Muscle layer of duodenum (tissue), 2 donors: Measurements from ENCODE around the gene GNL3.

Experiments
- H3K27ac ChIP-seq: one replicate; pipeline ENCODE4 v1.7.0; 2013; ENCODE audit warnings: mild to moderate bottlenecking, low read length
- H3K27me3 ChIP-seq: one replicate; pipeline ENCODE4 v1.7.0; 2013; ENCODE audit warnings: low read depth, mild to moderate bottlenecking, control low read depth, low read length
- H3K36me3 ChIP-seq, 2 donors: one replicate each; pipeline ENCODE4 v1.7.0; 2013; ENCODE audit warnings: low read length in 2 of 2, control low read depth in 1 of 2, mild to moderate bottlenecking in 1 of 2; ENCODE audit not compliant: insufficient read depth in 2 of 2, control insufficient read depth in 1 of 2
- H3K4me1 ChIP-seq, 2 donors: one replicate each; pipeline ENCODE4 v1.7.0; 2013; ENCODE audit warnings: low read length in 2 of 2, mild to moderate bottlenecking in 2 of 2, control low read depth in 1 of 2, moderate library complexity in 1 of 2; ENCODE audit not compliant: insufficient read depth in 2 of 2, control insufficient read depth in 1 of 2
- H3K4me3 ChIP-seq, 2 donors: one replicate each; pipeline ENCODE4 v1.7.0; 2013; ENCODE audit warnings: low read length in 2 of 2, low read depth in 1 of 2, mild to moderate bottlenecking in 1 of 2
- H3K9me3 ChIP-seq, 2 donors: one replicate each; pipeline ENCODE4 v1.7.0; 2013; ENCODE audit warnings: low read length in 2 of 2, control low read depth in 1 of 2, mild to moderate bottlenecking in 1 of 2; ENCODE audit not compliant: control insufficient read depth in 1 of 2
- donor health status: healthy.

Gene GNL3

GRCh38 chr3:52689151-52689550, 3.3 kb downstream of the GNL3 start:
- no peak overlapping the region for H3K4me3 ChIP-seq
- H3K27ac ChIP-seq = no peak overlapping the region
- H3K36me3 ChIP-seq = peaks cover 59 to 68% of the 10 kb centered on the region in 2 donors
- no peaks in the 10 kb centered on the region for H3K9me3 ChIP-seq
- no peaks in the 10 kb centered on the region for H3K27me3 ChIP-seq
- peaks cover 4 to 18% of the 10 kb centered on the region in 2 donors for H3K4me1 ChIP-seq

GRCh38 chr3:52690560-52690959, 4.7 kb downstream of the GNL3 start:
- no peak overlapping the region for H3K27ac ChIP-seq
- peaks cover 72 to 82% of the 10 kb centered on the region in 2 donors for H3K36me3 ChIP-seq
- H3K27me3 ChIP-seq = no peaks in the 10 kb centered on the region
- H3K9me3 ChIP-seq = no peaks in the 10 kb centered on the region
- H3K4me1 ChIP-seq = peaks cover 0 to 11% of the 10 kb centered on the region in 2 donors
- H3K4me3 ChIP-seq = no peak overlapping the region

- H3K27ac ChIP-seq = no peak overlapping the region
- no peaks in the 10 kb centered on the region for H3K27me3 ChIP-seq
- no peak overlapping the region for H3K4me3 ChIP-seq
- no peaks in the 10 kb centered on the region for H3K9me3 ChIP-seq
- H3K4me1 ChIP-seq = no peaks in the 10 kb centered on the region
- peaks cover 86 to 96% of the 10 kb centered on the region in 2 donors for H3K36me3 ChIP-seq
These were observed 7.2 kb downstream of the GNL3 start for GRCh38 chr3:52693071-52693470.

- Histone ChIP-seq H3K27ac (no peak overlapping the region), H3K9me3 (no peaks in the 10 kb centered on the region), H3K36me3 (peaks cover 78 to 90% of the 10 kb centered on the region in 2 donors), H3K27me3 (no peaks in the 10 kb centered on the region), H3K4me3 (no peak overlapping the region), H3K4me1 (no peaks in the 10 kb centered on the region)
These were observed 8.8 kb downstream of the GNL3 start for GRCh38 chr3:52694528-52695189.

GRCh38 chr3:52695798-52696671, 10.2 kb downstream of the GNL3 start:
- H3K36me3 ChIP-seq = peaks cover 65 to 80% of the 10 kb centered on the region in 2 donors
- no peaks in the 10 kb centered on the region for H3K27me3 ChIP-seq
- H3K9me3 ChIP-seq = no peaks in the 10 kb centered on the region
- H3K4me1 ChIP-seq = no peaks in the 10 kb centered on the region
- H3K27ac ChIP-seq = no peak overlapping the region
- no peak overlapping the region for H3K4me3 ChIP-seq

- no peaks in the 10 kb centered on the region for H3K9me3 ChIP-seq
- H3K4me1 ChIP-seq = peaks cover 0 to under 1% of the 10 kb centered on the region in 2 donors
- no peak overlapping the region for H3K27ac ChIP-seq
- H3K27me3 ChIP-seq = no peaks in the 10 kb centered on the region
- H3K4me3 ChIP-seq = no peak overlapping the region
- H3K36me3 ChIP-seq = peaks cover 60 to 71% of the 10 kb centered on the region in 2 donors
These were observed 11.2 kb downstream of the GNL3 start for GRCh38 chr3:52696830-52697631.

- H3K36me3 ChIP-seq = peaks cover 57 to 65% of the 10 kb centered on the region in 2 donors
- peaks cover 0 to 4% of the 10 kb centered on the region in 2 donors for H3K4me1 ChIP-seq
- no peak overlapping the region for H3K4me3 ChIP-seq
- no peaks in the 10 kb centered on the region for H3K9me3 ChIP-seq
- H3K27me3 ChIP-seq = no peaks in the 10 kb centered on the region
- H3K27ac ChIP-seq = no peak overlapping the region
These were observed 11.8 kb downstream of the GNL3 start for GRCh38 chr3:52697632-52697965.

- H3K36me3 ChIP-seq = peaks cover 13 to 20% of the 10 kb centered on the region in 2 donors
- no peaks in the 10 kb centered on the region for H3K27me3 ChIP-seq
- H3K4me3 ChIP-seq = no peak overlapping the region
- no peak overlapping the region for H3K27ac ChIP-seq
- H3K9me3 ChIP-seq = no peaks in the 10 kb centered on the region
- H3K4me1 ChIP-seq = peaks cover 19 to 42% of the 10 kb centered on the region in 2 donors
These were observed 17.5 kb downstream of the GNL3 start for GRCh38 chr3:52703341-52703740.

- no peaks in the 10 kb centered on the region for H3K9me3 ChIP-seq
- peaks cover 19 to 42% of the 10 kb centered on the region in 2 donors for H3K4me1 ChIP-seq
- H3K36me3 ChIP-seq = peaks cover 9 to 12% of the 10 kb centered on the region in 2 donors
- no peaks in the 10 kb centered on the region for H3K27me3 ChIP-seq
- H3K27ac ChIP-seq = peak overlapping the region; percentile 78
- H3K4me3 ChIP-seq = peak overlapping the region; percentile 74 to 97
These were observed 19.0 kb downstream of the GNL3 start for GRCh38 chr3:52704611-52705437.

- no peaks in the 10 kb centered on the region for H3K27me3 ChIP-seq
- H3K27ac ChIP-seq = peak overlapping the region; percentile 78
- H3K4me1 ChIP-seq = peaks cover 19 to 42% of the 10 kb centered on the region in 2 donors
- no peaks in the 10 kb centered on the region for H3K9me3 ChIP-seq
- peak overlapping the region; percentile 74 to 97 for H3K4me3 ChIP-seq
- peaks cover 7 to 12% of the 10 kb centered on the region in 2 donors for H3K36me3 ChIP-seq
These were observed 19.5 kb downstream of the GNL3 start for GRCh38 chr3:52705438-52705687.
